ENCODE results near the gene GPHA2. TPM values are rescaled to one million over a fixed set of nuclear protein-coding genes. Genes with fewer than 3 reads are reported as not detected.

Gene GPHA2
- total and polyA plus RNA-seq, 2 of the 13 experiments (the other 11 are each of a cell fraction or from before 2014, with no cell fraction given), result 13.0 to 19.1 TPM

DNA sequence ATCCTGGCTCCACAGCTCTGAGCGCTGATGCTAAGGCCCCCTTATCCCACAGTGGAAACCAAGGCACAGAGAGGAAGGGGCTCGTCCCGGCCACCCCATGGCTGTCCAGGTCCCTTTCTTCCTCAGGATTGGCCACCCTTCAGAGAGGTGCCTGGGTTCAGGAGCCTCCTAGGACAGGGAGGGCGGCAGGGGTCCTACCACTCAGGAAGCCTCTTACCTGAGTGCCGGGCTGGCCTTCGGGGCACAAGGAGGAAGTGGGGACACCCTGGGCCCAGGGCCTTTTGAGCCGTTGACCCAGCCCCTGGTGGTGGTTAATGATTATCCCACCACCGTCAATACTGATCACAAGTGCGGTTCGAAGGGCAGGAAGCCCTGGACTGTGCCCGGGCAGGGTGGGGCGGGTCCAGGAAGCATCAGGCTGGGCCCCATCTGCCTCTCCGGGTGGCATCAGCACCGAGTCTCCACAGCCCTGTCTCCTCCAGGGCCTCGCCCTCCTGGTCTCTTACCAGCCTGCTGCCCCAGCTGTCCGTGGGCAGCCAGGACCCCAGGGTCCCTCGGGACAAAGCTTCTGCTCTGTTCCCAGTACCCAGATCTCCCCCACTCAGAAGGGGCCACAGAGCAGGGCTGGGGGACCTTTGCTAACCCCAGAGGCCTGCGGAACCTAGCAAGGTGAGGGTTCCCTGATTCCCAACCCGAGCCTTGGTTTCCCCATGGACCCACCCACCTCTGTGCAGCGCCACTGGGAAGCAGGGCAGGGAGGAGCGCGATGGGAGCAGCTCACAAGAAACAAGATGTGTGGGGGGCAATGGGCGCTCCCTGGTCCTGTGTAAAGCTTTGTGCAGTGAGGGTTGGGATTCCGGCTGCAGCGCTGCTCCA is 42.3 kb downstream of the GPHA2 start (continued):
- TF ChIP-seq ZNF83 (CRISPR knock-in tag; IDR thresholded peaks at IDR 0.05; ENCODE audit: borderline replicate concordance) (no peak; the same call in 1 of the 2 replicates), AGO1 (IDR thresholded peaks at IDR 0.05; ENCODE audit: low read depth, low read length, poor library complexity, severe bottlenecking) (peak; percentile 80), ZNF572 (CRISPR knock-in tag; IDR thresholded peaks at IDR 0.05) (peak; percentile 70; the same call in 1 of the 2 replicates), RARA (CRISPR knock-in tag; IDR thresholded peaks at IDR 0.05) (peak; percentile 83), RARG (CRISPR knock-in tag; IDR thresholded peaks at IDR 0.05; ENCODE audit: low read depth) (no peak), ZBTB20 (CRISPR knock-in tag; IDR thresholded peaks at IDR 0.05; ENCODE audit: borderline replicate concordance, low read depth) (peak; percentile 73; the same call in 1 of the 2 replicates), NCOA2 (CRISPR knock-in tag; IDR thresholded peaks at IDR 0.05) (peak; percentile 77; the same call in 1 of the 2 replicates), SMYD3 (CRISPR knock-in tag; IDR thresholded peaks at IDR 0.05) (0 out of 2 replicates have a peak, but pooled peaks have one; percentile 71), SAFB2 (CRISPR knock-in tag; IDR thresholded peaks at IDR 0.05; ENCODE audit: borderline replicate concordance, low read depth) (no peak), HNF1B (CRISPR knock-in tag; IDR thresholded peaks at IDR 0.05) (peak; percentile 100), KLF15 (CRISPR knock-in tag; IDR thresholded peaks at IDR 0.05; ENCODE audit: borderline replicate concordance) (peak; percentile 50; the same call in 1 of the 2 replicates), HMGXB3 (CRISPR knock-in tag; IDR thresholded peaks at IDR 0.05; ENCODE audit: borderline replicate concordance) (0 out of 2 replicates have a peak, but pooled peaks have one; percentile 33)
- TF ChIP-seq, protein P1, sequence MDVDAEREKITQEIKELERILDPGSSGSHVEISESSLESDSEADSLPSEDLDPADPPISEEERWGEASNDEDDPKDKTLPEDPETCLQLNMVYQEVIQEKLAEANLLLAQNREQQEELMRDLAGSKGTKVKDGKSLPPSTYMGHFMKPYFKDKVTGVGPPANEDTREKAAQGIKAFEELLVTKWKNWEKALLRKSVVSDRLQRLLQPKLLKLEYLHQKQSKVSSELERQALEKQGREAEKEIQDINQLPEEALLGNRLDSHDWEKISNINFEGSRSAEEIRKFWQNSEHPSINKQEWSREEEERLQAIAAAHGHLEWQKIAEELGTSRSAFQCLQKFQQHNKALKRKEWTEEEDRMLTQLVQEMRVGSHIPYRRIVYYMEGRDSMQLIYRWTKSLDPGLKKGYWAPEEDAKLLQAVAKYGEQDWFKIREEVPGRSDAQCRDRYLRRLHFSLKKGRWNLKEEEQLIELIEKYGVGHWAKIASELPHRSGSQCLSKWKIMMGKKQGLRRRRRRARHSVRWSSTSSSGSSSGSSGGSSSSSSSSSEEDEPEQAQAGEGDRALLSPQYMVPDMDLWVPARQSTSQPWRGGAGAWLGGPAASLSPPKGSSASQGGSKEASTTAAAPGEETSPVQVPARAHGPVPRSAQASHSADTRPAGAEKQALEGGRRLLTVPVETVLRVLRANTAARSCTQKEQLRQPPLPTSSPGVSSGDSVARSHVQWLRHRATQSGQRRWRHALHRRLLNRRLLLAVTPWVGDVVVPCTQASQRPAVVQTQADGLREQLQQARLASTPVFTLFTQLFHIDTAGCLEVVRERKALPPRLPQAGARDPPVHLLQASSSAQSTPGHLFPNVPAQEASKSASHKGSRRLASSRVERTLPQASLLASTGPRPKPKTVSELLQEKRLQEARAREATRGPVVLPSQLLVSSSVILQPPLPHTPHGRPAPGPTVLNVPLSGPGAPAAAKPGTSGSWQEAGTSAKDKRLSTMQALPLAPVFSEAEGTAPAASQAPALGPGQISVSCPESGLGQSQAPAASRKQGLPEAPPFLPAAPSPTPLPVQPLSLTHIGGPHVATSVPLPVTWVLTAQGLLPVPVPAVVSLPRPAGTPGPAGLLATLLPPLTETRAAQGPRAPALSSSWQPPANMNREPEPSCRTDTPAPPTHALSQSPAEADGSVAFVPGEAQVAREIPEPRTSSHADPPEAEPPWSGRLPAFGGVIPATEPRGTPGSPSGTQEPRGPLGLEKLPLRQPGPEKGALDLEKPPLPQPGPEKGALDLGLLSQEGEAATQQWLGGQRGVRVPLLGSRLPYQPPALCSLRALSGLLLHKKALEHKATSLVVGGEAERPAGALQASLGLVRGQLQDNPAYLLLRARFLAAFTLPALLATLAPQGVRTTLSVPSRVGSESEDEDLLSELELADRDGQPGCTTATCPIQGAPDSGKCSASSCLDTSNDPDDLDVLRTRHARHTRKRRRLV (CRISPR knock-in tag; IDR thresholded peaks at IDR 0.05), result peak; percentile 45; the same call in 1 of the 2 replicates
- TF ChIP-seq, protein P2, sequence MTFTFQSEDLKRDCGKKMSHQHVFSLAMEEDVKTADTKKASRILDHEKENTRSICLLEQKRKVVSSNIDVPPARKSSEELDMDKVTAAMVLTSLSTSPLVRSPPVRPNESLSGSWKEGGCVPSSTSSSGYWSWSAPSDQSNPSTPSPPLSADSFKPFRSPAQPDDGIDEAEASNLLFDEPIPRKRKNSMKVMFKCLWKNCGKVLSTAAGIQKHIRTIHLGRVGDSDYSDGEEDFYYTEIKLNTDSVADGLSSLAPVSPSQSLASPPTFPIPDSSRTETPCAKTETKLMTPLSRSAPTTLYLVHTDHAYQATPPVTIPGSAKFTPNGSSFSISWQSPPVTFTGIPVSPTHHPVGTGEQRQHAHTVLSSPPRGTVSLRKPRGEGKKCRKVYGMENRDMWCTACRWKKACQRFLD (CRISPR knock-in tag; IDR thresholded peaks at IDR 0.05; ENCODE audit: borderline replicate concordance), result no peak

Measured in HepG2 (cell line).